ENCODE data around the gene NIPA2.

- TF ChIP-seq YY1 (IDR thresholded peaks at IDR 0.05; ENCODE audit: insufficient read depth, insufficient read length) (no peak), SUZ12 (IDR thresholded peaks at IDR 0.05; ENCODE audit: extremely low read depth, insufficient read depth, insufficient read length) (no peak), ZNF274 (IDR thresholded peaks at IDR 0.05; ENCODE audit: low read depth, low read length) (no peak)
These were observed 42.7 kb downstream of the NIPA2 start for GRCh38 chr15:22880981-22881738.

All from NT2/D1 (cell line).